Loucy (cell line): ENCODE measurements around the gene CSTPP1.
"Not testable (repeated sequence)": the region's sequence is repeated elsewhere in the genome, so short reads cannot be mapped to it uniquely, and the experiment has no call there.

Source experiments
- H2AFZ ChIP-seq: fragments of 200-600 bp; sonication (generic); 2 replicates; pipeline ENCODE4 v1.6.0; 2016; ENCODE audit warnings: antibody characterized with exemption, mild to moderate bottlenecking, low read length, moderate library complexity
- H3F3A ChIP-seq: fragments of 200-600 bp; 2 replicates; pipeline ENCODE4 v1.6.0; 2016; ENCODE audit warnings: antibody characterized with exemption, low read depth, mild to moderate bottlenecking
- H3K27me3 ChIP-seq: fragments of 200-600 bp; sonication (generic); 2 replicates; pipeline ENCODE4 v1.6.1; 2014; ENCODE audit warnings: low read length, mild to moderate bottlenecking; ENCODE audit not compliant: insufficient read depth, poor library complexity, severe bottlenecking
- H3K36me3 ChIP-seq: fragments of 200-600 bp; sonication (generic); 2 replicates; pipeline ENCODE4 v1.6.1; 2016; ENCODE audit warnings: low read length; ENCODE audit not compliant: insufficient read depth
- H3K4me1 ChIP-seq: fragments of 200-600 bp; sonication (generic); 2 replicates; pipeline ENCODE4 v1.5.1; 2014; ENCODE audit warnings: low read length, mild to moderate bottlenecking; ENCODE audit not compliant: insufficient read depth, poor library complexity, severe bottlenecking
- H3K4me2 ChIP-seq: fragments of 200-600 bp; sonication (generic); 2 replicates; pipeline ENCODE4 v1.6.0; 2014; ENCODE audit warnings: antibody characterized with exemption, low read length, low read depth, mild to moderate bottlenecking; ENCODE audit not compliant: poor library complexity, severe bottlenecking
- H3K4me3 ChIP-seq: fragments of 200-600 bp; sonication (generic); 2 replicates; pipeline ENCODE4 v1.5.1; 2014; ENCODE audit warnings: low read length, mild to moderate bottlenecking, mixed read lengths; ENCODE audit not compliant: poor library complexity, severe bottlenecking
- H3K79me2 ChIP-seq: fragments of 200-600 bp; sonication (generic); 2 replicates; pipeline ENCODE4 v1.6.1; 2014; ENCODE audit warnings: low read length; ENCODE audit not compliant: insufficient read depth
- H3K9ac ChIP-seq: fragments of 200-600 bp; sonication (generic); 2 replicates; pipeline ENCODE4 v1.6.0; 2014; ENCODE audit warnings: mild to moderate bottlenecking, low read depth, low read length, moderate library complexity; ENCODE audit not compliant: poor library complexity, severe bottlenecking
- H3K9me2 ChIP-seq: fragments of 200-600 bp; sonication (generic); replicated peaks from 2 replicates; pipeline ENCODE4 v1.6.1; 2016; ENCODE audit warnings: low read depth, low read length, mixed read lengths
- H3K9me3 ChIP-seq: fragments of 200-600 bp; sonication (generic); 2 replicates; pipeline ENCODE4 v1.6.1; 2014; ENCODE audit warnings: mild to moderate bottlenecking, antibody characterized with exemption, low read length, low read depth; ENCODE audit not compliant: insufficient read depth
- H4K20me1 ChIP-seq: fragments of 200-600 bp; sonication (generic); 2 replicates; pipeline ENCODE4 v1.6.0; 2014; ENCODE audit warnings: antibody characterized with exemption, low read length, mild to moderate bottlenecking; ENCODE audit not compliant: insufficient read depth, poor library complexity, severe bottlenecking
- CTCF ChIP-seq: fragments of 200-600 bp; sonication (generic); conservative IDR thresholded peaks from 2 replicates; pipeline ENCODE4 v1.5.1; 2014; ENCODE audit warnings: mild to moderate bottlenecking, antibody characterized with exemption, low read length
- EZH2phosphoT487 ChIP-seq: fragments of 200-600 bp; IDR thresholded peaks from 2 replicates; pipeline ENCODE4 v1.6.1; 2018; ENCODE audit warnings: antibody characterized with exemption, mild to moderate bottlenecking, moderate library complexity, borderline replicate concordance

CSTPP1 gene

GRCh38 chr11:47201015-47201414, 264.5 kb downstream of the CSTPP1 start:
- no peak overlapping the region for H3K9ac ChIP-seq
- no peaks in the 10 kb centered on the region for H3K27me3 ChIP-seq
- no peak overlapping the region for H3K4me3 ChIP-seq
- H3K9me2 ChIP-seq: no peaks in the 10 kb centered on the region
- H3K4me1 ChIP-seq: no peaks in the 10 kb centered on the region
- H3K4me2 ChIP-seq: no peak overlapping the region
- no peaks in the 10 kb centered on the region for H3F3A ChIP-seq
- H3K36me3 ChIP-seq: no peaks in the 10 kb centered on the region
- H4K20me1 ChIP-seq: no peaks in the 10 kb centered on the region
- no peaks in the 10 kb centered on the region for H3K79me2 ChIP-seq
- TF ChIP-seq CTCF (no peak), EZH2phosphoT487 (no peak)
- H2AFZ ChIP-seq: no peak overlapping the region
- H3K9me3 ChIP-seq: no peaks in the 10 kb centered on the region

- no peak overlapping the region for H3K4me3 ChIP-seq
- no peak for TF ChIP-seq EZH2phosphoT487
- TF ChIP-seq CTCF: no peak
- no peaks in the 10 kb centered on the region for H3K9me2 ChIP-seq
- no peaks in the 10 kb centered on the region for H3F3A ChIP-seq
- H3K4me1 ChIP-seq: no peaks in the 10 kb centered on the region
- H3K79me2 ChIP-seq: no peaks in the 10 kb centered on the region
- H3K27me3 ChIP-seq: no peaks in the 10 kb centered on the region
- H3K36me3 ChIP-seq: no peaks in the 10 kb centered on the region
- H3K9ac ChIP-seq: no peak overlapping the region
- no peak overlapping the region for H3K4me2 ChIP-seq
- no peak overlapping the region for H2AFZ ChIP-seq
- H4K20me1 ChIP-seq: no peaks in the 10 kb centered on the region
- no peaks in the 10 kb centered on the region for H3K9me3 ChIP-seq
Measured at GRCh38 chr11:47202576-47202975, 266.0 kb downstream of the CSTPP1 start.

- Histone ChIP-seq H3K4me2 (no peak overlapping the region), H3K4me3 (no peak overlapping the region), H3K79me2 (no peaks in the 10 kb centered on the region), H3K9ac (no peak overlapping the region), H3K36me3 (no peaks in the 10 kb centered on the region), H3F3A (no peaks in the 10 kb centered on the region), H4K20me1 (no peaks in the 10 kb centered on the region), H3K9me2 (no peaks in the 10 kb centered on the region), H2AFZ (no peak overlapping the region), H3K4me1 (no peaks in the 10 kb centered on the region), H3K27me3 (no peaks in the 10 kb centered on the region), H3K9me3 (no peaks in the 10 kb centered on the region)
- no peak for TF ChIP-seq EZH2phosphoT487
- no peak for TF ChIP-seq CTCF
Measured at GRCh38 chr11:47204637-47204989, 268.1 kb downstream of the CSTPP1 start.

- H2AFZ ChIP-seq, H3K9ac ChIP-seq, H3K4me3 ChIP-seq, H3K9me3 ChIP-seq, H3K4me1 ChIP-seq, H3K79me2 ChIP-seq, H3K27me3 ChIP-seq, H3K9me2 ChIP-seq, H4K20me1 ChIP-seq, H3F3A ChIP-seq, H3K4me2 ChIP-seq, H3K36me3 ChIP-seq: not testable (repeated sequence)
Measured at GRCh38 chr11:47206577-47206976, 270.0 kb downstream of the CSTPP1 start.
